ENCODE measurements around the gene TSC22D4.

GRCh38 chr7:100475549-100475948 lies 3.5 kb downstream of the TSC22D4 start:
- TF ChIP-seq POLR2A (IDR thresholded peaks at IDR 0.05; ENCODE audit: low read depth, low read length): no peak
- TF ChIP-seq, protein P1, sequence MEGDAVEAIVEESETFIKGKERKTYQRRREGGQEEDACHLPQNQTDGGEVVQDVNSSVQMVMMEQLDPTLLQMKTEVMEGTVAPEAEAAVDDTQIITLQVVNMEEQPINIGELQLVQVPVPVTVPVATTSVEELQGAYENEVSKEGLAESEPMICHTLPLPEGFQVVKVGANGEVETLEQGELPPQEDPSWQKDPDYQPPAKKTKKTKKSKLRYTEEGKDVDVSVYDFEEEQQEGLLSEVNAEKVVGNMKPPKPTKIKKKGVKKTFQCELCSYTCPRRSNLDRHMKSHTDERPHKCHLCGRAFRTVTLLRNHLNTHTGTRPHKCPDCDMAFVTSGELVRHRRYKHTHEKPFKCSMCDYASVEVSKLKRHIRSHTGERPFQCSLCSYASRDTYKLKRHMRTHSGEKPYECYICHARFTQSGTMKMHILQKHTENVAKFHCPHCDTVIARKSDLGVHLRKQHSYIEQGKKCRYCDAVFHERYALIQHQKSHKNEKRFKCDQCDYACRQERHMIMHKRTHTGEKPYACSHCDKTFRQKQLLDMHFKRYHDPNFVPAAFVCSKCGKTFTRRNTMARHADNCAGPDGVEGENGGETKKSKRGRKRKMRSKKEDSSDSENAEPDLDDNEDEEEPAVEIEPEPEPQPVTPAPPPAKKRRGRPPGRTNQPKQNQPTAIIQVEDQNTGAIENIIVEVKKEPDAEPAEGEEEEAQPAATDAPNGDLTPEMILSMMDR (IDR thresholded peaks at IDR 0.05; ENCODE audit: extremely low read depth in 1 of 2, insufficient read depth in 1 of 2, low read depth in 1 of 2, low read length in 2 of 2): no peak
